Neural cell (in vitro differentiated cells): ENCODE data around the gene PIK3R1. TPM values are rescaled to one million over a fixed set of nuclear protein-coding genes. Genes with fewer than 3 reads are reported as not detected.

Experiments
- H2AFZ ChIP-seq: fragments of 200-600, 300-800 bp; sonication (generic), shearing (Covaris generic); 2 replicates; pipeline ENCODE4 v1.6.0; 2014; ENCODE audit warnings: low read depth, mild to moderate bottlenecking, antibody characterized with exemption, low read length, moderate library complexity
- H3F3A ChIP-seq: fragments of 200-600 bp; shearing (Covaris generic); 2 replicates; pipeline ENCODE4 v1.6.1; 2016; ENCODE audit warnings: mild to moderate bottlenecking, moderate library complexity, mixed read lengths, antibody characterized with exemption, low read length; ENCODE audit not compliant: insufficient read depth, poor library complexity, severe bottlenecking
- H3K27ac ChIP-seq: fragments of 200-600, 300-800 bp; sonication (generic), shearing (Covaris generic); 2 replicates; pipeline ENCODE4 v1.5.1; 2014; ENCODE audit warnings: mild to moderate bottlenecking, low read length, moderate library complexity
- H3K27me3 ChIP-seq: fragments of 300-800, 200-600 bp; sonication (generic), shearing (Covaris generic); 2 replicates; pipeline ENCODE4 v1.6.0; 2014; ENCODE audit warnings: mild to moderate bottlenecking, low read depth, low read length, moderate library complexity; ENCODE audit not compliant: insufficient read depth
- H3K36me3 ChIP-seq: fragments of 300-800, 200-600 bp; sonication (generic), shearing (Covaris generic); 2 replicates; pipeline ENCODE4 v1.5.1; 2014; ENCODE audit warnings: mild to moderate bottlenecking, antibody characterized with exemption, low read length, moderate library complexity; ENCODE audit not compliant: insufficient read depth
- H3K4me2 ChIP-seq: fragments of 300-800, 200-600 bp; sonication (generic), shearing (Covaris generic); 2 replicates; pipeline ENCODE4 v1.6.0; 2014; ENCODE audit warnings: mild to moderate bottlenecking, low read length
- H3K4me3 ChIP-seq: fragments of 300-800, 200-600 bp; sonication (generic), shearing (Covaris generic); 2 replicates; pipeline ENCODE4 v1.5.1; 2014; ENCODE audit warnings: mild to moderate bottlenecking, low read length, moderate library complexity
- H3K79me2 ChIP-seq: fragments of 200-600 bp; shearing (Covaris generic); replicated peaks from 2 replicates; pipeline ENCODE4 v1.6.0; 2014; ENCODE audit warnings: mild to moderate bottlenecking, low read length, moderate library complexity; ENCODE audit not compliant: insufficient read depth
- H3K9ac ChIP-seq: fragments of 300-800, 200-600 bp; sonication (generic), shearing (Covaris generic); 2 replicates; pipeline ENCODE4 v1.6.1; 2016; ENCODE audit warnings: mild to moderate bottlenecking, low read length, mixed read lengths
- H3K9me2 ChIP-seq: fragments of 200-600 bp; shearing (Covaris generic); 2 replicates; pipeline ENCODE4 v1.6.1; 2016; ENCODE audit warnings: mild to moderate bottlenecking, low read length, mixed read lengths; ENCODE audit not compliant: insufficient read depth
- H3K9me3 ChIP-seq: fragments of 200-600, 300-800 bp; sonication (generic), shearing (Covaris generic); 2 replicates; pipeline ENCODE4 v1.6.1; 2016; ENCODE audit warnings: mild to moderate bottlenecking, mixed run types, low read length, moderate library complexity, mixed read lengths
- H4K20me1 ChIP-seq: fragments of 200-600 bp; shearing (Covaris generic); 2 replicates; pipeline ENCODE4 v1.6.1; 2016; ENCODE audit warnings: mild to moderate bottlenecking, mixed run types; ENCODE audit not compliant: insufficient read depth
- CTCF ChIP-seq: fragments of 450-650 bp; IDR thresholded peaks from 2 replicates; pipeline ENCODE4 v1.5.1; 2014; ENCODE audit warnings: antibody characterized with exemption, mild to moderate bottlenecking, moderate library complexity; ENCODE audit not compliant: poor library complexity, severe bottlenecking
- EP300 ChIP-seq: fragments of 450-650 bp; conservative IDR thresholded peaks from 2 replicates; pipeline ENCODE4 v1.6.1; 2014; ENCODE audit warnings: antibody characterized with exemption, mild to moderate bottlenecking, moderate library complexity; ENCODE audit not compliant: poor library complexity, severe bottlenecking
- EZH2 ChIP-seq: fragments of 200-600, 300-800 bp; shearing (Covaris generic), sonication (generic); IDR thresholded peaks from 2 replicates; pipeline ENCODE4 v1.6.1; 2014; ENCODE audit warnings: antibody characterized with exemption, low read length, borderline replicate concordance, mild to moderate bottlenecking; ENCODE audit not compliant: insufficient read depth, poor library complexity, severe bottlenecking
- MXI1 ChIP-seq: fragments of 450-650 bp; conservative IDR thresholded peaks from 2 replicates; pipeline ENCODE4 v1.6.1; 2014; ENCODE audit warnings: antibody characterized with exemption, mild to moderate bottlenecking; ENCODE audit not compliant: poor library complexity, severe bottlenecking
- POLR2AphosphoS5 ChIP-seq: IDR thresholded peaks from 2 replicates; pipeline ENCODE4 v1.6.1; 2012
- RAD21 ChIP-seq: fragments of 450-650 bp; conservative IDR thresholded peaks from 2 replicates; pipeline ENCODE4 v1.6.1; 2014; ENCODE audit warnings: antibody characterized with exemption, mild to moderate bottlenecking, moderate library complexity
- REST ChIP-seq: IDR thresholded peaks from 2 replicates; pipeline ENCODE4 v1.6.1; 2012; ENCODE audit warnings: borderline replicate concordance
- SMC3 ChIP-seq: fragments of 450-650 bp; conservative IDR thresholded peaks from 2 replicates; pipeline ENCODE4 v1.6.1; 2014; ENCODE audit warnings: antibody characterized with exemption, mild to moderate bottlenecking, moderate library complexity; ENCODE audit not compliant: poor library complexity
- TAF1 ChIP-seq: IDR thresholded peaks from 2 replicates; pipeline ENCODE4 v1.6.1; 2012; ENCODE audit warnings: low read depth
- polyA plus RNA-seq: library from polyadenylated mRNA; depleted of rRNA; stranded (reverse); fragments of >200 nt; gene quantifications from 2 replicates; pipeline ENCODE4 v1.2.3, GENCODE V29; 2014

The PIK3R1 gene
- polyA plus RNA-seq, 1 donor from 2014 or later = 41.9 TPM

GRCh38 chr5:68219161-68219816 is 3.7 kb downstream of the PIK3R1 start:
- Histone ChIP-seq H3K27me3 (no peaks in the 10 kb centered on the region), H4K20me1 (no peaks in the 10 kb centered on the region), H3K9me2 (no peaks in the 10 kb centered on the region), H3F3A (no peaks in the 10 kb centered on the region), H2AFZ (no peak overlapping the region), H3K4me3 (peak overlapping the region; percentile 96), H3K9me3 (no peaks in the 10 kb centered on the region), H3K36me3 (no peaks in the 10 kb centered on the region), H3K27ac (no peak overlapping the region), H3K9ac (no peak overlapping the region), H3K4me2 (peak overlapping the region; percentile 80), H3K79me2 (peaks cover 75% of the 10 kb centered on the region)
- TF ChIP-seq REST (no peak), EP300 (no peak), EZH2 (no peak), CTCF (no peak), POLR2AphosphoS5 (no peak), SMC3 (no peak), TAF1 (no peak), MXI1 (no peak), RAD21 (no peak)

GRCh38 chr5:68220260-68220659 is 4.7 kb downstream of the PIK3R1 start:
- Histone ChIP-seq H3K4me2 (no peak overlapping the region), H4K20me1 (no peaks in the 10 kb centered on the region), H3K36me3 (no peaks in the 10 kb centered on the region), H3K4me3 (peak overlapping the region; percentile 96), H3K27me3 (no peaks in the 10 kb centered on the region), H3K9ac (no peak overlapping the region), H3K79me2 (peaks cover 85% of the 10 kb centered on the region), H3F3A (no peaks in the 10 kb centered on the region), H3K9me2 (no peaks in the 10 kb centered on the region), H3K9me3 (no peaks in the 10 kb centered on the region), H2AFZ (no peak overlapping the region), H3K27ac (no peak overlapping the region)
- TF ChIP-seq POLR2AphosphoS5 (no peak), CTCF (no peak), EZH2 (no peak)
